NAMALWA (cell line): ENCODE measurements around the gene CTCFL.
"Not testable (repeated sequence)": the region's sequence is repeated elsewhere in the genome, so short reads cannot be mapped to it uniquely, and the experiment has no call there.

Experiments used
- DNase-seq: peaks from one replicate; pipeline ENCODE4 v3.0.0-alpha.2; 2015; ENCODE audit warnings: low spot score

CTCFL gene

GRCh38 chr20:57508831-57509230, 16.1 kb downstream of the CTCFL start:
- DNase-seq = no peak

- DNase-seq = no peak
These were observed 16.6 kb downstream of the CTCFL start for GRCh38 chr20:57508381-57508780.

DNA sequence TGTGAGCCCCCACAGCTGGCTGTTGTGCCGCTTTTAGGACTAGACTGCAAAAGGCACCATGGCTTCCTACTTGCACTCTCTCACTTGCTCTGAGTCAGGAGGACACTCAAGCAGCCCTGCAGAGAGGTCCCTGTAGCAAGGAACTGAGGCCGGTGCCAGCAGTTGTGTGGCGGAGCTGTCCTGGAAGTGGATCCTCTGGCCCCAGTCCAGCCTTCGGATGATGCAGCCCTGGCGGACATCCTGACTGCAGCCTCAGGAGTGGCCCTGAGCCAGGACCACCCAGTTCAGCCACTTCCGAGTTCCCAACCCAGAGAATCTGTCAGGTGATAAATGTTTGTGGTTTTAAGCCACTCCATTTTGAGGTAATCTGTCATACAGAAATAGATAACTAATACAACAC, 17.5 kb downstream of the CTCFL start:
- DNase-seq = no peak

DNA sequence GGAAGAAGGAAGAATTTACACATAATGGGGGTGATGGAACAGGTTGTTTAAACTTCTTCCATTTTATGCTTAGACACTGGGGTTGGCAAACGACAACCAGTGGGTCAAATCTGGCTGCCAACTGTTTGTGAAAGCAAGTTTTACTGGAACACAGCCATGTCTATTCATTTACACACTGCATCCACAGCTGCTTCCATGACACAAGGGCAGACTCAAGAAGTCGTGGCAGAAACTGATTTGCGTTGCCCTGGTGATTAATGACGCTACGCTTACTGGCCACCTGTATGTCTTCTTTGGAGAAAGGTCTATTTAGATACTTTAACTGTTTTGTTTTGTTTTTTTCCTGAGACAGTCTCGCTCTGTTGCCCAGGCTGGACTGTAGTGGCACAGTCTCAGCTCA, 19.0 kb downstream of the CTCFL start:
- peak; percentile 83 for DNase-seq

GRCh38 chr20:57504411-57504810, 20.5 kb downstream of the CTCFL start:
- DNase-seq = no peak

- no peak for DNase-seq
These were observed 21.8 kb downstream of the CTCFL start for GRCh38 chr20:57503035-57503658.

DNA sequence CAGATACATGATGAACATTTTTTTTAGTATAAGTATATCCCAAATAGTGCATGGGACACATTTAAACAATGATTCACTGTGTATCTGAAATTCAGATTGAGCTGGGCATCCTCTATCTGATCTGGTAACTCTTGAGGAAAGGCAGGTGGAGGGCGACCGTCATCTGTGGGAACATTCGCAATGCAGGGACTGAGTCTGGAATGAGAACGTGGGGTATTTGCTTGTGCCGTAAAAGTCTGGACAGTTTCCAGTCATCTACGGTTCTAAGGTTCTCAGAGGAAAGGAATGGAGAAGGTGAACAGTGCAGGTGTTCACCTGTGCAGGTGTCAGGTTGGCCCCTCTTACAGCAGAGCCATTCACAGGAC, 22.6 kb downstream of the CTCFL start:
- no peak for DNase-seq

GRCh38 chr20:57501461-57502335, 23.2 kb downstream of the CTCFL start:
- no peak for DNase-seq

DNA sequence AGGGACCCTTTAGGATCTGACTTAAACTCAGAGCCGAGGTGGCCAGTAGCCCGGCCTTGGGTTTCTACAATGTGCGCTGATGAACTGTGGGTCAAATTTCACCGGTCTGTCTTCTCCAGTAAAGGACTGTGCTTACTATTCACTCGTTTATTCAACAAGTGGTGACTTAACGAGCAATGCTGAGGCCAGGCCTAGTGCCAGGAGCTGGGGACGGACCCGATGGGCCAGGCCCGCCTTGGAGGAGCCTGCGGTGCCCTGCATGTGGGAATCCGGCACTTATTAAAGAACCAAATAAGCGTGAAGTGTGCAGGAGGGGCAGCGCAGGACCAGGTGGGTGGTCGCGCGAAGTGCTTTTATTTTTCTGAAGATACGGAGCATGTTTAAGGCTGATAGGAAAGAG, 24.0 kb downstream of the CTCFL start:
- no peak for DNase-seq

GRCh38 chr20:57500235-57500634, 24.7 kb downstream of the CTCFL start:
- no peak for DNase-seq

- no peak for DNase-seq
These were observed 25.3 kb downstream of the CTCFL start for GRCh38 chr20:57499676-57500075.

- peak; percentile 82 for DNase-seq
These were observed 26.2 kb downstream of the CTCFL start for GRCh38 chr20:57498425-57499400.

- no peak for DNase-seq
These were observed 28.3 kb downstream of the CTCFL start for GRCh38 chr20:57496592-57496991.

DNA sequence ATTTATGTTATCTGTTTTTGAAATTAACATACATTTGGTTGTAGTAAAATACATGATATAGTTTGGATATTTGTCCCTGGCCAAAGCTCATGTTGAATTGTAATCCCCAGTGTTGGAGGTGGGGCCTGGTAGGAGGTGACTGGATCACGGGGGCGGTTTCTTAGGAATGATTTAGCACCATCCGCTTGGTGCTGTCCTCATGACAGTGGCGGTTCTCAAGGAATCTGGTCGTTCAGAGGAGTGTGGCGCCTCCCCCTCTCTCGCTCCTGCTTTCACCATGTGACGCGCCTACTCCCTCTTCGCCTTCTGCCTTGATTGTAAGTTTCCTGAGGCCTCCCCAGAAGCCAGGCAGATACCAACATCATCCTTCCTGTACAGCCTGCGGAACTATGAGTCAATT, 29.0 kb downstream of the CTCFL start:
- no peak for DNase-seq

DNA sequence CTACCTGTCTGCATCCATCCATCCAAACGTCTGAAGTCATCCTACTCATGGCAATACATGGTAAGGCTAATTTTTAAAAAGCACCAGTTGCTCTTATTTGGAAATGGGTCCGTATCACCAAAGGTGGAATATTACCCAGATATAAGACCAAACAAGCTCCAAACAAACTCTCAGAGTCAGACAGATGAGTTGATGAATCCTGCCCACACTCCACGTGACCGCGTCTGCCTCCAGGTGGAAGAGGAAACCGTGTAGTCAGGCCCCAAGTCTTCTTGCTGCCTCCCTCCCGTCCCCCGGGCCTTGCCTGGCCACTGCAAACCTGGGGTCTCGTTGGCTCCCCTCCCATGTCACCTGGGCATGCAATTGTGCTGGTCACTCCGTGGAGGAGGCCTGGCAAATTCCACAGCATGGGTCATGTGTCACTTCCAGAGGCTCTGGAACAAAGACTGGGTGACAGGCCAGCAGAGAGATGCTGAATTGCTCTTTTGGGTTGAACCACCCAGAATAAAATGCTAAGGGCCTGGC, 31.8 kb downstream of the CTCFL start:
- DNase-seq = no peak

GRCh38 chr20:57491373-57491772, 33.6 kb downstream of the CTCFL start:
- no peak for DNase-seq

GRCh38 chr20:57488277-57488676, 36.7 kb downstream of the CTCFL start:
- not testable (repeated sequence) for DNase-seq

DNA sequence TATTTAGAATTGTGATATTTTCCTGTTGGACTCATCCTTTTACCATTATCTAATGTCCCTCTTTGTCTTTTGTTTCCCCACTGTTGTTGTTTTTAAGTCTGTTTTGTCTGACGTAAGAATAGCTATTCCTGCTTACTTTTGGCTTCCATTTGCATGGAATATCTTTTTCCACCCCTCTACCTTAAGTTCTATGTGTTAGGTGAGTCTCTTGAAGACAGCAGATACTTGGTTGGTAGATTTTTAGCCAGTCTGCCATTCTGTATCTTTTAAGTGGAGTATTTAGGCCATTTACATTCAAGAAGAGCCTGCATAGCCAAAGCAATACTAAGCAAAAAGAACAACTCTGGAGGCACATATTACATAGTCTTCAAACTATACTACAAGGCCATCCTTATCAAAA, 39.2 kb downstream of the CTCFL start:
- DNase-seq = no peak

GRCh38 chr20:57484772-57485171, 40.2 kb downstream of the CTCFL start:
- DNase-seq = no peak

- peak; percentile 36 for DNase-seq
These were observed 41.5 kb downstream of the CTCFL start for GRCh38 chr20:57483287-57484050.

DNA sequence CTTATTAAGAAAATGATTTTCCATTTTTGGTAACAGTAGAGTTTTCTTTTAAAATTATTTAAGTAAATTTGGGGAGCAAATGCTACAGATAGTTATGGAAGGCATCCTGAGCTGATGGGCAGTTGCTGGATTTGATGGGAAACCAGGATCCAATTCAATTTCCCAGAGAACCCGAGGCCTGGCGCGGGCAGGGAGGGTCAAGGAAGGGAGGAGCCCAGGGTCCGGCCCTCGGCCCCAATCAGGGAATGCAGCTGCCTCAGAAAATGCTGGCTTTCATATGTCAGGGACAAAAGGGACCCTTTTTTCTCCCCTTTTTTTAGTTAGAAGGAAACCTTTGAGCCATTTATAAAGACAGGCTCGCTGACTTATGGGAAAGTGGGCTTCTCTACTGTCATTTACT, 42.1 kb downstream of the CTCFL start:
- DNase-seq = no peak
